ENCODE data around the gene CYSLTR2.
A peak's percentile ranks its signal among the peaks of the same experiment; 100 is the strongest.

CYSLTR2 gene

DNA sequence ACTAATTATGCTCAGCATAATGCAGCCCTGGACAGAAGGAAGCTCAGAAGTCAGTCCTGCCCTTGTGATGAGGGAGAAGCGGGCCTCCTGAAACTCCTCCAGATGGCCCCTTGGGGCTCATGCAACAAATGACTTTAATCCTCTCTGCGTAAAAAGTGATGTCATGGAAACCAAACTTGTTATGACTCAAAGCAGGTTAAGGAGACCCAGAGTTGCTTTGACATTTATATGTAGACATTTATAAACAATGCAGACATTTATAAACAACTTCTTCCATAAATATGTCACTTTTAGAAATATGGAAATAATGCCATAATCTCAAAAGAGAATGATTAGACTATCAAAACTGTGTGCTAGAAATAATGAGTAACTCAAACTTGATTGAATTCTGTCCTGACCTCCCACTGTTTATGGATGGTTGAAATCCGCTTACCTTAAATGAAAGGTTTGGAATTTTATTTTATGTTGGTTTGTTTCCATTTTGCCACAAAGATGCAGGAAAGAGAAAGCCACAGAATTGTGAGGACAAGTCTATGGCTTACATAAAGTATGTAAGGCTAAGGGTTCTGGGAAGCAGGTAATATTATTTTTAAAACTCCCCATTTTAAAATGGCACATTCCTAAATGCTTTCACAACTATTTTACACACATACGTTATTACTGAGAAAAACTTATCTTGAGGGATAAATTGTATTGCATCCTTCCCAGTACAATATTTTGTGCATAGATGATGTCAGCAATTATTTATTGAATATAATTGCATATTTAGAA, 73.7 kb downstream of the CYSLTR2 start (continued):
- no peak for TF ChIP-seq ZNF785 (tag by site-specific recombination; IDR thresholded peaks at IDR 0.05)
- TF ChIP-seq, protein P1, sequence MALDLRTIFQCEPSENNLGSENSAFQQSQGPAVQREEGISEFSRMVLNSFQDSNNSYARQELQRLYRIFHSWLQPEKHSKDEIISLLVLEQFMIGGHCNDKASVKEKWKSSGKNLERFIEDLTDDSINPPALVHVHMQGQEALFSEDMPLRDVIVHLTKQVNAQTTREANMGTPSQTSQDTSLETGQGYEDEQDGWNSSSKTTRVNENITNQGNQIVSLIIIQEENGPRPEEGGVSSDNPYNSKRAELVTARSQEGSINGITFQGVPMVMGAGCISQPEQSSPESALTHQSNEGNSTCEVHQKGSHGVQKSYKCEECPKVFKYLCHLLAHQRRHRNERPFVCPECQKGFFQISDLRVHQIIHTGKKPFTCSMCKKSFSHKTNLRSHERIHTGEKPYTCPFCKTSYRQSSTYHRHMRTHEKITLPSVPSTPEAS (tag by site-specific recombination; IDR thresholded peaks at IDR 0.05) = 0 out of 2 replicates have a peak, but pooled peaks have one; percentile 9
- TF ChIP-seq ZBTB1 (tag by site-specific recombination; IDR thresholded peaks at IDR 0.05) = peak; percentile 92
- 0 out of 2 replicates have a peak, but pooled peaks have one; percentile 49 for TF ChIP-seq KLF17 (tag by site-specific recombination; IDR thresholded peaks at IDR 0.05)
- TF ChIP-seq ZSCAN30 (tag by site-specific recombination; IDR thresholded peaks at IDR 0.05) = peak; percentile 62; the same call in 1 of the 2 replicates
- no peak for TF ChIP-seq ZNF549 (tag by site-specific recombination; IDR thresholded peaks at IDR 0.05)
- TF ChIP-seq ZNF10 (tag by site-specific recombination; IDR thresholded peaks at IDR 0.05) = no peak
- peak; percentile 75; the same call in 1 of the 2 replicates for TF ChIP-seq ZNF184 (tag by site-specific recombination; IDR thresholded peaks at IDR 0.05)
- peak; percentile 92 for TF ChIP-seq ZNF366 (tag by site-specific recombination; conservative IDR thresholded peaks at IDR 0.05)
- TF ChIP-seq ZNF302 (tag by site-specific recombination; IDR thresholded peaks at IDR 0.05; ENCODE audit: low read depth) = no peak
- TF ChIP-seq ZFHX2 (tag by site-specific recombination; conservative IDR thresholded peaks at IDR 0.05) = no peak
- TF ChIP-seq ZNF214 (tag by site-specific recombination; IDR thresholded peaks at IDR 0.05; ENCODE audit: borderline replicate concordance) = no peak
- no peak for TF ChIP-seq ZNF398 (tag by site-specific recombination; IDR thresholded peaks at IDR 0.05)
- TF ChIP-seq YY1 (tag by site-specific recombination; IDR thresholded peaks at IDR 0.05) = no peak
- TF ChIP-seq, protein P2, sequence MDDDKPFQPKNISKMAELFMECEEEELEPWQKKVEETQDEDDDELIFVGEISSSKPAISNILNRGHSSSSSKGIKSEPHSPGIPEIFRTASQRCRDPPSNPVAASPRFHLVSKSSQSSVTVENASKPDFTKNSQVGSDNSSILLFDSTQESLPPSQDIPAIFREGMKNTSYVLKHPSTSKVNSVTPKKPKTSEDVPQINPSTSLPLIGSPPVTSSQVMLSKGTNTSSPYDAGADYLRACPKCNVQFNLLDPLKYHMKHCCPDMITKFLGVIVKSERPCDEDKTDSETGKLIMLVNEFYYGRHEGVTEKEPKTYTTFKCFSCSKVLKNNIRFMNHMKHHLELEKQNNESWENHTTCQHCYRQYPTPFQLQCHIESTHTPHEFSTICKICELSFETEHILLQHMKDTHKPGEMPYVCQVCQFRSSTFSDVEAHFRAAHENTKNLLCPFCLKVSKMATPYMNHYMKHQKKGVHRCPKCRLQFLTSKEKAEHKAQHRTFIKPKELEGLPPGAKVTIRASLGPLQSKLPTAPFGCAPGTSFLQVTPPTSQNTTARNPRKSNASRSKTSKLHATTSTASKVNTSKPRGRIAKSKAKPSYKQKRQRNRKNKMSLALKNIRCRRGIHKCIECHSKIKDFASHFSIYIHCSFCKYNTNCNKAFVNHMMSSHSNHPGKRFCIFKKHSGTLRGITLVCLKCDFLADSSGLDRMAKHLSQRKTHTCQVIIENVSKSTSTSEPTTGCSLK (tag by site-specific recombination; IDR thresholded peaks at IDR 0.05) = no peak
- TF ChIP-seq ZBTB21 (tag by site-specific recombination; IDR thresholded peaks at IDR 0.05) = peak; percentile 81
- no peak for TF ChIP-seq ZNF239 (tag by site-specific recombination; IDR thresholded peaks at IDR 0.05)
- no peak for TF ChIP-seq REPIN1 (tag by site-specific recombination; IDR thresholded peaks at IDR 0.05; ENCODE audit: low read depth)
- TF ChIP-seq, protein P3, sequence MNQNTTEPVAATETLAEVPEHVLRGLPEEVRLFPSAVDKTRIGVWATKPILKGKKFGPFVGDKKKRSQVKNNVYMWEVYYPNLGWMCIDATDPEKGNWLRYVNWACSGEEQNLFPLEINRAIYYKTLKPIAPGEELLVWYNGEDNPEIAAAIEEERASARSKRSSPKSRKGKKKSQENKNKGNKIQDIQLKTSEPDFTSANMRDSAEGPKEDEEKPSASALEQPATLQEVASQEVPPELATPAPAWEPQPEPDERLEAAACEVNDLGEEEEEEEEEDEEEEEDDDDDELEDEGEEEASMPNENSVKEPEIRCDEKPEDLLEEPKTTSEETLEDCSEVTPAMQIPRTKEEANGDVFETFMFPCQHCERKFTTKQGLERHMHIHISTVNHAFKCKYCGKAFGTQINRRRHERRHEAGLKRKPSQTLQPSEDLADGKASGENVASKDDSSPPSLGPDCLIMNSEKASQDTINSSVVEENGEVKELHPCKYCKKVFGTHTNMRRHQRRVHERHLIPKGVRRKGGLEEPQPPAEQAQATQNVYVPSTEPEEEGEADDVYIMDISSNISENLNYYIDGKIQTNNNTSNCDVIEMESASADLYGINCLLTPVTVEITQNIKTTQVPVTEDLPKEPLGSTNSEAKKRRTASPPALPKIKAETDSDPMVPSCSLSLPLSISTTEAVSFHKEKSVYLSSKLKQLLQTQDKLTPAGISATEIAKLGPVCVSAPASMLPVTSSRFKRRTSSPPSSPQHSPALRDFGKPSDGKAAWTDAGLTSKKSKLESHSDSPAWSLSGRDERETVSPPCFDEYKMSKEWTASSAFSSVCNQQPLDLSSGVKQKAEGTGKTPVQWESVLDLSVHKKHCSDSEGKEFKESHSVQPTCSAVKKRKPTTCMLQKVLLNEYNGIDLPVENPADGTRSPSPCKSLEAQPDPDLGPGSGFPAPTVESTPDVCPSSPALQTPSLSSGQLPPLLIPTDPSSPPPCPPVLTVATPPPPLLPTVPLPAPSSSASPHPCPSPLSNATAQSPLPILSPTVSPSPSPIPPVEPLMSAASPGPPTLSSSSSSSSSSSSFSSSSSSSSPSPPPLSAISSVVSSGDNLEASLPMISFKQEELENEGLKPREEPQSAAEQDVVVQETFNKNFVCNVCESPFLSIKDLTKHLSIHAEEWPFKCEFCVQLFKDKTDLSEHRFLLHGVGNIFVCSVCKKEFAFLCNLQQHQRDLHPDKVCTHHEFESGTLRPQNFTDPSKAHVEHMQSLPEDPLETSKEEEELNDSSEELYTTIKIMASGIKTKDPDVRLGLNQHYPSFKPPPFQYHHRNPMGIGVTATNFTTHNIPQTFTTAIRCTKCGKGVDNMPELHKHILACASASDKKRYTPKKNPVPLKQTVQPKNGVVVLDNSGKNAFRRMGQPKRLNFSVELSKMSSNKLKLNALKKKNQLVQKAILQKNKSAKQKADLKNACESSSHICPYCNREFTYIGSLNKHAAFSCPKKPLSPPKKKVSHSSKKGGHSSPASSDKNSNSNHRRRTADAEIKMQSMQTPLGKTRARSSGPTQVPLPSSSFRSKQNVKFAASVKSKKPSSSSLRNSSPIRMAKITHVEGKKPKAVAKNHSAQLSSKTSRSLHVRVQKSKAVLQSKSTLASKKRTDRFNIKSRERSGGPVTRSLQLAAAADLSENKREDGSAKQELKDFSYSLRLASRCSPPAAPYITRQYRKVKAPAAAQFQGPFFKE (tag by site-specific recombination; IDR thresholded peaks at IDR 0.05; ENCODE audit: borderline replicate concordance) = no peak
- TF ChIP-seq ZNF24 (tag by site-specific recombination; IDR thresholded peaks at IDR 0.05) = peak; percentile 29; the same call in 1 of the 2 replicates
- TF ChIP-seq, protein P4, sequence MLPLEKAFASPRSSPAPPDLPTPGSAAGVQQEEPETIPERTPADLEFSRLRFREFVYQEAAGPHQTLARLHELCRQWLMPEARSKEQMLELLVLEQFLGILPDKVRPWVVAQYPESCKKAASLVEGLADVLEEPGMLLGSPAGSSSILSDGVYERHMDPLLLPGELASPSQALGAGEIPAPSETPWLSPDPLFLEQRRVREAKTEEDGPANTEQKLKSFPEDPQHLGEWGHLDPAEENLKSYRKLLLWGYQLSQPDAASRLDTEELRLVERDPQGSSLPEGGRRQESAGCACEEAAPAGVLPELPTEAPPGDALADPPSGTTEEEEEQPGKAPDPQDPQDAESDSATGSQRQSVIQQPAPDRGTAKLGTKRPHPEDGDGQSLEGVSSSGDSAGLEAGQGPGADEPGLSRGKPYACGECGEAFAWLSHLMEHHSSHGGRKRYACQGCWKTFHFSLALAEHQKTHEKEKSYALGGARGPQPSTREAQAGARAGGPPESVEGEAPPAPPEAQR (tag by site-specific recombination; IDR thresholded peaks at IDR 0.05) = no peak
- no peak for TF ChIP-seq ZNF677 (tag by site-specific recombination; IDR thresholded peaks at IDR 0.05)
- no peak for TF ChIP-seq ZNF248 (tag by site-specific recombination; IDR thresholded peaks at IDR 0.05)

Measured in HEK293 (cell line).